Upper lobe of left lung (tissue), 6 donors: ENCODE data around the gene ERRFI1. TPM values are rescaled to one million over a fixed set of nuclear protein-coding genes. Genes with fewer than 3 reads are reported as not detected.

Source experiments
- ATAC-seq, 2 donors: fragments of 200-7000 bp; cut with Tn5 transposase; one replicate each; pipeline ENCODE4 v1.9.1; 2022; ENCODE audit warnings: mild to moderate bottlenecking in 2 of 2, moderate library complexity in 2 of 2; ENCODE audit not compliant: low FRiP score in 2 of 2
- DNase-seq, 2 donors: peaks; one replicate each; pipeline ENCODE4 v3.0.0-alpha.2; 2019 to 2020
- H3K27ac ChIP-seq, 4 donors: fragments of 200-600 bp; sonication (generic); one replicate each; pipeline ENCODE4 v1.5.1; 2016 to 2019
- H3K27me3 ChIP-seq, 4 donors: fragments of 200-600 bp; sonication (generic); one replicate each; pipeline ENCODE4 v1.5.1; 2017 to 2019
- H3K36me3 ChIP-seq, 4 donors: fragments of 200-600 bp; sonication (generic); one replicate each; pipeline ENCODE4 v1.5.1; 2016 to 2019
- H3K4me1 ChIP-seq, 4 donors: fragments of 200-600 bp; sonication (generic); one replicate each; pipeline ENCODE4 v1.5.1; 2018 to 2019
- H3K4me3 ChIP-seq, 4 donors: fragments of 200-600 bp; sonication (generic); one replicate each; pipeline ENCODE4 v1.5.1; 2017 to 2019; ENCODE audit warnings: mild to moderate bottlenecking in 2 of 4, moderate library complexity in 1 of 4
- H3K9me3 ChIP-seq, 4 donors: fragments of 200-600 bp; sonication (generic); one replicate each; pipeline ENCODE4 v1.5.1; 2018 to 2019
- EP300 ChIP-seq, 4 donors: sonication (generic); formaldehyde crosslinking; IDR thresholded peaks; one replicate each; pipeline ENCODE4 v1.5.1; 2017; ENCODE audit warnings: antibody characterized with exemption in 4 of 4, control low read depth in 2 of 4
- POLR2A ChIP-seq, 4 donors: fragments of 450-650 bp; IDR thresholded peaks; one replicate each; pipeline ENCODE4 v1.5.1; 2016 to 2017; ENCODE audit warnings: antibody characterized with exemption in 4 of 4, mild to moderate bottlenecking in 2 of 4
- POLR2AphosphoS5 ChIP-seq, 2 donors: sonication (generic); formaldehyde crosslinking; IDR thresholded peaks; one replicate each; pipeline ENCODE4 v1.5.1; 2017; ENCODE audit warnings: antibody characterized with exemption in 2 of 2
- WGBS, 2 donors: methylation state at CpG; one replicate each; pipeline ENCODE4 v1.1.5; 2017 to 2018; 5-methylcytosine and 5-hydroxymethylcytosine counted together
- total RNA-seq, 6 donors: library from RNA; depleted of rRNA in 4 of 6; stranded (reverse); fragments of >200 nt in 4 of 6; gene quantifications; one replicate each; pipeline versions ENCODE4 v1.1.0 to v1.2.1, GENCODE V29; 2016 to 2021
- TF ChIP-seq, protein P1 (sequence below), 6 experiments: fragments of 450-650 bp in 4 of 6; fragments of 200-600 bp in 2 of 6; sonication (generic) in 2 of 6; IDR thresholded peaks; one replicate each; pipeline ENCODE4 v1.5.1; 2016 to 2019; ENCODE audit warnings: antibody characterized with exemption in 6 of 6
- donor health status: DM: no; HTN: no; CAD: no; lungs with moderate emphysema.
- donor health status: DM: no; HTN: yes; CAD: no; lungs with severe emphysema.

ERRFI1 gene
- total RNA-seq, 6 donors from 2014 or later = 30.4 to 164 (median 84.6) TPM

DNA sequence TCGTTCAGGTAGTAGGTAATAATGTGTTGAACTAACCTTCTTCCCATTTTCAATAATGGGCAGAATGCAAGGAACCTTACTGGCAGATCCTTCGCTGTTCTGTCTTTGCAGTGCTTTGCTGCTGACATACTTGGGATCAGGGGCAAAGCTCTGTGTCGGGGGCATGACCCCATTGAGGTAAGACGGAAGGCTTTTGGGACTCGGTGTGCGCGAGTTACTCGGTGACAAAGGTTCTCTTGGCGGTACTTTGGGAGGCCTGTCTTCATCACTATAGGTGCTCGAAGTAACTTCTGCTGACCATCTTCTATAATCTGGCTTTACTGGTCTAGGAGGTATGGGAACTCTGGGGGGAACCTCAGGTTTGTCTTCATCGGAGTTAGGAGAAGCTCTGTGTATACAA, 12.7 kb downstream of the ERRFI1 start:
- Histone ChIP-seq H3K27ac (no peak overlapping the region), H3K36me3 (peaks cover 14 to 63% (median 27%) of the 10 kb centered on the region in 4 donors)
- TF ChIP-seq, protein P1, sequence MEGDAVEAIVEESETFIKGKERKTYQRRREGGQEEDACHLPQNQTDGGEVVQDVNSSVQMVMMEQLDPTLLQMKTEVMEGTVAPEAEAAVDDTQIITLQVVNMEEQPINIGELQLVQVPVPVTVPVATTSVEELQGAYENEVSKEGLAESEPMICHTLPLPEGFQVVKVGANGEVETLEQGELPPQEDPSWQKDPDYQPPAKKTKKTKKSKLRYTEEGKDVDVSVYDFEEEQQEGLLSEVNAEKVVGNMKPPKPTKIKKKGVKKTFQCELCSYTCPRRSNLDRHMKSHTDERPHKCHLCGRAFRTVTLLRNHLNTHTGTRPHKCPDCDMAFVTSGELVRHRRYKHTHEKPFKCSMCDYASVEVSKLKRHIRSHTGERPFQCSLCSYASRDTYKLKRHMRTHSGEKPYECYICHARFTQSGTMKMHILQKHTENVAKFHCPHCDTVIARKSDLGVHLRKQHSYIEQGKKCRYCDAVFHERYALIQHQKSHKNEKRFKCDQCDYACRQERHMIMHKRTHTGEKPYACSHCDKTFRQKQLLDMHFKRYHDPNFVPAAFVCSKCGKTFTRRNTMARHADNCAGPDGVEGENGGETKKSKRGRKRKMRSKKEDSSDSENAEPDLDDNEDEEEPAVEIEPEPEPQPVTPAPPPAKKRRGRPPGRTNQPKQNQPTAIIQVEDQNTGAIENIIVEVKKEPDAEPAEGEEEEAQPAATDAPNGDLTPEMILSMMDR (IDR thresholded peaks at IDR 0.05) = no peak
- TF ChIP-seq POLR2AphosphoS5 (IDR thresholded peaks at IDR 0.05) = no peak
- no peak for TF ChIP-seq EP300 (IDR thresholded peaks at IDR 0.05)
- no peak for TF ChIP-seq POLR2A (IDR thresholded peaks at IDR 0.05)

DNA sequence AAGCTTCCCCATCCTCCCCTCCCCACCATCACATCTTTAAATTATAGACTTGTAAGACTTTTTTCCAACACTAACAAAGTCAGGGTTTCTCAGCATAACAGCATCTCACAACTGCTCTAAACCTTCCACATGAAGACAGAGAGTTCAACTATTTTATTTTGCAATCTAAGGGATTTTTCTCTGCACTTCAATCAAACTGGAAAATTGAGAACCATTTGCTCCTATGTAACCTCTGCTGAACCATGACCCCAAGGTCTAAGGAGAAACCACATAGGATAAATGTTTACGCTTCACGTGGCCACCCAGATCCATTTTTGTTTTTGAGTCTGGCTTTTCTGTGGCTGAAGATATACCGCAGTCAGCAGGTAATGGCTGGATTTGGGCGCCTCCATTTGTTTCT, 13.2 kb downstream of the ERRFI1 start:
- no peak for ATAC-seq
- 94 to 97% methylated on average over 4 of the region's 4 CpGs for WGBS, 2 donors
- no peaks in the 10 kb centered on the region for H3K9me3 ChIP-seq
- DNase-seq = no peak
- H3K27ac ChIP-seq = no peak overlapping the region
- H3K4me1 ChIP-seq = peaks cover 17 to 42% (median 35%) of the 10 kb centered on the region in 4 donors
- no peaks in the 10 kb centered on the region for H3K27me3 ChIP-seq
- no peak overlapping the region for H3K4me3 ChIP-seq
- TF ChIP-seq, protein P1 (IDR thresholded peaks at IDR 0.05) = no peak
- no peak for TF ChIP-seq EP300 (IDR thresholded peaks at IDR 0.05)
- TF ChIP-seq POLR2AphosphoS5 (IDR thresholded peaks at IDR 0.05) = no peak
- no peak for TF ChIP-seq POLR2A (IDR thresholded peaks at IDR 0.05)
- peaks cover 14 to 64% (median 27%) of the 10 kb centered on the region in 4 donors for H3K36me3 ChIP-seq

More for the DNA sequence above, 12.7 kb downstream of the ERRFI1 start:
- DNase-seq = no peak
- Histone ChIP-seq H3K9me3 (no peaks in the 10 kb centered on the region), H3K4me3 (no peak overlapping the region), H3K4me1 (peaks cover 21 to 45% (median 40%) of the 10 kb centered on the region in 4 donors), H3K27me3 (no peaks in the 10 kb centered on the region)
- WGBS, 2 donors = 93 to 95% methylated on average over 11 of the region's 11 CpGs
- no peak for ATAC-seq

DNA sequence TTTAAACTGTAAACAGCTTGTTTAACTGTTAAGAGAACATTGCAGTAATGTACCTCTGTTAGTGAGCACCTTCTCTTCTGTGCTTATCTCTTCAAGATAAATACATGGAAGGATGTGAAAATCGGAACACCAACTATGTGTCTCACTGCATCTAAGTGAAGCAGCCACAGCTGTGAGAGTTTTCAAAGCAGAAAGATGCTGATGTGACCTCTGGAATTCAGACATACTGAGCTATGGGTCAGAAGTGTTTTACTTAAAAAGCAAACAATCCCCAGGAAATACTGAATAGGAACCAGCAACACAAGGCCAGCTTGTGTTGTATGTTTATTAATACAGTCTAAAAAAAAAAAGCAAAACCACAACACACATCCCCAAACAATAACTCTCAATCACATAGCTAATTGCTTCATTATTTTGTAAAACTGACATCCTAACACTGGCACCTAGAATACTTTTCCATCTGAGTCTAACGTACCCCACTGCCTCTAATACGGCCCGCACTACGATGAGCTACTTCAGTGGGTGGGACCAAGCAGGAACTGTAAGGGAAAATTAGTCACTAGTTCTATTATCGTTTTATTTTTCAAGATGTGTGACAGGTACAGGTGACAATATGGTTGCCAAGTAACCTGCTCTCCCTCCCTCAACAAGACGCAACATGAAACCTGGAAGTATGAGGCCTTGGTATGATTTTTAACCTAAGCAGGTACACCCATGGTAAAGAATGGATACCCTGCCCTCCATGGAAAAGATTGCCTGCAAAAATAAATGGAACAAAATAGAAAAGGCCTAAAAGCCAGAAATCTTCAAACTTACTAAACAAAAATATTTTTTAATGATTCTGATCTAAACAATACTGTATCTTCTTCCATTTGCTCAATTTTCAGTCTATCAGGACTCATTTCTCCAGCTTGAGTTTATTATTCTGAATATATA, 13.9 kb downstream of the ERRFI1 start:
- Histone ChIP-seq H3K9me3 (no peaks in the 10 kb centered on the region), H3K27ac (peak overlapping the region in 1 of 4 donors; percentile 15), H3K27me3 (no peaks in the 10 kb centered on the region), H3K4me3 (no peak overlapping the region), H3K36me3 (peaks cover 14 to 64% (median 27%) of the 10 kb centered on the region in 4 donors), H3K4me1 (peaks cover 12 to 37% (median 28%) of the 10 kb centered on the region in 4 donors)
- WGBS, 2 donors = 72 to 80% methylated on average over 7 of the region's 7 CpGs
- DNase-seq = no peak
- ATAC-seq = no peak
- TF ChIP-seq, protein P1 (IDR thresholded peaks at IDR 0.05) = no peak
- TF ChIP-seq POLR2A (IDR thresholded peaks at IDR 0.05) = no peak
- TF ChIP-seq EP300 (IDR thresholded peaks at IDR 0.05) = no peak
- no peak for TF ChIP-seq POLR2AphosphoS5 (IDR thresholded peaks at IDR 0.05)

DNA sequence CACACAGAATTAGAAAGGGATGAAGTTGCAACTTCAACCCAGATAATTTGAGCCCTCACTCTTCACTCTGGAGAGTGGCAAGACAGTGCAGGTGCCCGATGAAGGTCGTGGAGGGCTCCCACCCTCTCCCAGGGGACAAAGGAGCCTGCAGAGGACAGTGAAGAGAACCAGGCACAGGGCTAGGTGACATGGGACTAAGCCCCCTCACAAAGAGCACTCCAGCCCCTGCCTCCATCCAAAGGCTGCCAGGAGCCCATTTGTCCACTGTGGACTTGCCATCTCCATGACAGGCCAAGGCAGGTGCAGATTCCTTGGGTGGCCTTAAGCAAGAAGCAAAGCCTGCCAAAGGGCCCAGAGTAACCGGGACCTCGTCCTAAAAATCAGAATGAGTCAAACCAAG, 15.1 kb downstream of the ERRFI1 start:
- no peak overlapping the region for H3K4me3 ChIP-seq
- H3K9me3 ChIP-seq = no peaks in the 10 kb centered on the region
- WGBS, 2 donors = 86 to 93% methylated on average over 4 of the region's 4 CpGs
- peaks cover 19 to 36% (median 27%) of the 10 kb centered on the region in 4 donors for H3K4me1 ChIP-seq
- no peak for DNase-seq
- H3K36me3 ChIP-seq = peaks cover 14 to 64% (median 27%) of the 10 kb centered on the region in 4 donors
- peak in 1 of 2 donors; percentile 39 for ATAC-seq
- TF ChIP-seq EP300 (IDR thresholded peaks at IDR 0.05) (no peak), POLR2AphosphoS5 (IDR thresholded peaks at IDR 0.05) (no peak), POLR2A (IDR thresholded peaks at IDR 0.05) (no peak)
- TF ChIP-seq, protein P1 (IDR thresholded peaks at IDR 0.05) = no peak
- H3K27me3 ChIP-seq = no peaks in the 10 kb centered on the region
- H3K27ac ChIP-seq = no peak overlapping the region
